Measurements from ENCODE around the gene ARMCX5. TPM values are rescaled to one million over a fixed set of nuclear protein-coding genes. Genes with fewer than 3 reads are reported as not detected.

Gene ARMCX5
- 10 to 100 TPM; 20.3 to 30.9 (median 27.1) TPM for total RNA-seq

DNA sequence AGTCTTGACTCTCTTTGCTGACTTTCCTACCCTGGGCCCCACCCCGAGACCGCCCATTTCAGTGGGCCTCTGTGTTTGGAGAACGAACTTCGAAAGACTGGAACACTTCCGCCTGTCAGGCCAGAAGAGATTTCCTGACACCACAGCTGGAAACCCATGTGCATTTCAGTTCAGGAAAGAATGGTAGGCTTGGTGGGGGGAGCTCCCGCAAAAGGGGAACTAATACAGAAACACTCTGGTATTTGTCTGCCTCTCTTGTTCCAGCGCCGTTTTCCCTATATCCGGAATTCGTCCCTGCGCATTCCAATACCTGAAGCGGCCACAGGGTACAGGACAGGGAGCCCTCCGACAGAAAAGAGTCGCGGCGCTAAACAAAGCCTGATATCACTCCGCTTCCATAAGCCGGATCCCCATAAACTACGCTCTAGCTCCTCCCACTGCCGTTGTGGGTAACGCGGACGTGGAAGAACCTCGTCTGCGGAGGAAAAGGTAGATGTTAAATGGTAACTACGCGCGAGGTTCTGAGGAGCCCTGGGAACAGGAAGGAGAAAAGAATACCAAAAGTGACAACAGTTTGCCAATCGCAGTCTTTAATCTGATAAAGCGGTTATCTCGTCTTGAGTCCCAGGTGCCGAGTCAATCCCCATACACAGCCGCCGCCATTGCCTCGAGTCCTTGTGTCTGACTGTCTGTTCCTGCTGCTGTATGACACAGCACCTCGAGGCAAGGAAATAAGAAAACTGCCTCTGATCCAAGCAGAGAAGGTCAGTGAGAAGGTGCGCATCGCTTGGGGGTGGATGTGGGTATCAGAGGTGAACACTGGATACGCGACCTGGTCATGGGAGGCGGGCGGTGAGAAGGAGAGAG, at the start of gene ARMCX5:
ARMCX5 (plus strand) TSS at position 432 of the 867 bp plus-strand sequence. CDS start 2,627 bp downstream, outside the sequence.
- H3K9me3 ChIP-seq = no peaks in the 10 kb centered on the region
- 1 to 2% methylated on average over 32 to 42 of the region's 42 CpGs for WGBS, 2 donors
- no peaks in the 10 kb centered on the region for H3K27me3 ChIP-seq
- intact Hi-C loops (cut with DNase I) = no loop called here
- H3K36me3 ChIP-seq = no peaks in the 10 kb centered on the region
- peak within 1 kb of the TSS; percentile 55 to 85 (median 72) for H3K27ac ChIP-seq
- TF ChIP-seq POLR2A (IDR thresholded peaks at IDR 0.05) (peak in 1 of 2 donors; percentile 77), CTCF (IDR thresholded peaks at IDR 0.05) (peak in 2 of 6 experiments; percentile 38 to 45)
- no peaks in the 10 kb centered on the region for H3K4me1 ChIP-seq
- DNase-seq = peak; percentile 77
- peak within 1 kb of the TSS; percentile 43 to 53 (median 51) for H3K4me3 ChIP-seq (replicated peaks in 1 of 3)

GRCh38 chrX:102558607-102559006, 40.7 kb upstream of the ARMCX5 start:
- no peaks in the 10 kb centered on the region for H3K36me3 ChIP-seq
- DNase-seq = no peak
- peaks cover 5% of the 10 kb centered on the region for H3K27me3 ChIP-seq
- no peaks in the 10 kb centered on the region for H3K4me1 ChIP-seq
- H3K9me3 ChIP-seq = no peaks in the 10 kb centered on the region
- TF ChIP-seq POLR2A (IDR thresholded peaks at IDR 0.05) = no peak
- no peak for TF ChIP-seq CTCF (IDR thresholded peaks at IDR 0.05)
- no peak overlapping the region for H3K27ac ChIP-seq
- WGBS, 2 donors = 87 to 93% methylated on average over 2 of the region's 2 CpGs
- intact Hi-C loops (cut with DNase I) = no loop called here
- no peak overlapping the region for H3K4me3 ChIP-seq (replicated peaks in 1 of 3)

- H3K27ac ChIP-seq = no peak overlapping the region
- H3K4me3 ChIP-seq (replicated peaks in 1 of 3) = no peak overlapping the region
- intact Hi-C loops (cut with DNase I) = no loop called here
- no peak for TF ChIP-seq POLR2A (IDR thresholded peaks at IDR 0.05)
- no peaks in the 10 kb centered on the region for H3K9me3 ChIP-seq
- no peaks in the 10 kb centered on the region for H3K4me1 ChIP-seq
- peaks cover 5% of the 10 kb centered on the region for H3K27me3 ChIP-seq
- DNase-seq = no peak
- H3K36me3 ChIP-seq = no peaks in the 10 kb centered on the region
- 82 to 84% methylated on average over 2 of the region's 2 CpGs for WGBS, 2 donors
Measured at GRCh38 chrX:102560423-102561068, 38.8 kb upstream of the ARMCX5 start.

GRCh38 chrX:102580891-102581290, 18.4 kb upstream of the ARMCX5 start:
- H3K27me3 ChIP-seq = no peaks in the 10 kb centered on the region
- intact Hi-C loops (cut with DNase I) = no loop called here
- H3K4me1 ChIP-seq = no peaks in the 10 kb centered on the region
- TF ChIP-seq POLR2A (IDR thresholded peaks at IDR 0.05) = no peak
- TF ChIP-seq CTCF (IDR thresholded peaks at IDR 0.05) = no peak
- WGBS, 2 donors = 47 to 55% methylated on average over 1 of the region's 1 CpG
- H3K36me3 ChIP-seq = no peaks in the 10 kb centered on the region
- no peak overlapping the region for H3K4me3 ChIP-seq (replicated peaks in 1 of 3)
- H3K9me3 ChIP-seq = no peaks in the 10 kb centered on the region
- no peak for DNase-seq
- no peak overlapping the region for H3K27ac ChIP-seq

DNA sequence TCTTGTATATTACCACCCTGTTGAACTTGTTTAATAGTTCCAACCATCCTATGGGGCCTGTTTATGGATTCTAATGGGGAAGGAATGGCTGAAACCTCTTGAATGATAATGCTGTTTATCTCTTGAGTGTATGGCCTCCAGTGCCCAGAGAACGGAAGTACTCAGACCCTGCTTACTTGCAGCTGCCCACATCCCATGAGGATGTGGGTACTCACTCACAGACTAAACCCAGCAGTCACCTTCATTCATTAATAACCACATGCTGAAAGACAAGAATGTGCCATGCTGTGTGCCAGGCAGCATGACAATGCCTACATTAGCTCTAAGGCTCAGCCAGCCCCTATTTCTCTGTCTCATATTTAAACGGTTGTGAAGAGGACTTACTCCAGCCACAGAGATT, 5.9 kb upstream of the ARMCX5 start:
- no peak for DNase-seq
- Histone ChIP-seq H3K27ac (no peak overlapping the region), H3K9me3 (no peaks in the 10 kb centered on the region), H3K36me3 (no peaks in the 10 kb centered on the region), H3K27me3 (no peaks in the 10 kb centered on the region), H3K4me1 (no peaks in the 10 kb centered on the region), H3K4me3 (replicated peaks in 1 of 3) (no peak overlapping the region)
- no peak for TF ChIP-seq CTCF (IDR thresholded peaks at IDR 0.05)
- no peak for TF ChIP-seq POLR2A (IDR thresholded peaks at IDR 0.05)
- intact Hi-C loops (cut with DNase I) = no loop called here
- WGBS, 2 donors = 73 to 86% methylated on average over 2 of the region's 2 CpGs
